ENCODE data around the gene SCGB1C1. TPM values are rescaled to one million over a fixed set of nuclear protein-coding genes. Genes with fewer than 3 reads are reported as not detected.

The SCGB1C1 gene
- total and polyA plus RNA-seq, 8 donors, result not detected

DNA sequence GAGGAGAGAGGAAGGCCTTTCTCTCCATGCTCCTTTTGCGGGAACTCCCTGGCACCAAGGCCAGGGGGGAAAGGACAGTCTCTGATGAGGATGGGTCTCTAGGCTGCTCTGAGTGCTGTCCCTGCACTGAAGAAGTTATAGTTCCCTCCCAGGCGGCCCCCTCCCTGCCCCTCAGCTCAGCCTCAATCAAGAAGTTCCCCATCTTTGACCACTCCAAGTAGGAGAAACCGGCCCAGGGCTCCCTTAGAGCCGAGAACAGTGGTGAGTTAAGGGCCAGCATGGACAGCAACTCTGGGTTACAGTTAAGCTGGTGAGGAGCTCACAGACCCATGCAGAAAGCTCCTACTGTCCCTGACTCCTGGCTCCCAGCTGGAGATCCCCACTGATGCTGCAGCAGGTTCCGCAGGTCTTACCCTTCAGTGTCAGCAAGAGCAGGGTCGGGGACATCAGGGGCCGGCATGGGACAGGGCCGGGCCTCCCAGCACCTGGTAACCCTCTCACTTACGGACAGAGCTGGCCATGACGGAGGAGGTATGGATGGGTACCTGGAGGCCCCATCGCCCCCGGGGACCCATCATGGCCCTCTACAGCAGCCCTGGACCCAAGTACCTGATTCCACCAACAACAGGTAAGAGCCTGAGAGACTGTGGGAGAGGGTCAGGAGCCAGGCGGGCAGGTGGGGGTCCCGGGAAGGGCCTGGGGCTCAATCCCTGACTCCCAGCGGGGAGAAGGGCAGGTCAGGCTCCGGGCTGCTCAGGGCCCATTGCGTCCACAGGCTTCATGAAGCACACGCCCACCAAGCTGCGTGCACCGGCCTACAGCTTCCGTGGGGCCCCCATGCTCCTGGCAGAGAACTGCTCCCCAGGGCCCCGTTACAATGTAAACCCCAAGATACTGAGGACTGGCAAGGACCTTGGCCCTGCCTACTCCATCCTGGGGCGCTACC lies 4.2 kb downstream of the SCGB1C1 start:
- DNase-seq, result peak in 2 of 4 donors; percentile 3 to 70
- ATAC-seq, result no peak

DNA sequence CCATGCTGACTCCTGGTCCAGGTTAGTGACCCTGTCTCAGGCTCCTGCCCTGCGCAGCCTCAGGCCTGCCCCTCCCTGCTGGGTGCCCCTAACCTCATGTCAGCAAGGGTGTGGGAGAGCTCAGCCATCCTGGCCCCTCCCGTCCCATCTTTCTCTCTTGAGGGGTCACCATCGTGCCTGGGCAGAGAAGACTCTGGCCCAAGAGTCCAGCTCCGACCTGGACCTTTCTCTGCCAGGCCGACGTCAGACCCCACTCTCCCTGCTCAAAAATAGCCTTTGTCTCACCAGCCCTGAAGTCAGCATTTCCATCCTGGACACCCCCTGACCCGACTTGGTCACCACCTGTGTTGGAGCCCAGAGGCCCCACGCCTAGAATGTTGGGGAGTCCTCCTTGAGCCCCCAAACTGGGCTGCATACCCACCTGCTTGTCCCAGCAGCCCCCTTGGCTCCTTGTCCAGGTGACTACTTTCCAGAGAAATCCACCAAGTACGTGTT lies 4.9 kb downstream of the SCGB1C1 start:
- H3K4me1 ChIP-seq, result peaks cover 0 to 17% of the 10 kb centered on the region in 2 donors
- DNase-seq (peak in 1 of 4 donors; percentile 41), ATAC-seq (no peak)
- intact Hi-C loops (cut with DNase I), result no loop called here
- no peaks in the 10 kb centered on the region for H3K27me3 ChIP-seq
- H3K4me3 ChIP-seq, result no peak overlapping the region
- H3K9me3 ChIP-seq, result no peaks in the 10 kb centered on the region
- peaks cover 0 to 14% of the 10 kb centered on the region in 2 donors for H3K36me3 ChIP-seq
- H3K27ac ChIP-seq, result no peak overlapping the region
- TF ChIP-seq, protein P1, sequence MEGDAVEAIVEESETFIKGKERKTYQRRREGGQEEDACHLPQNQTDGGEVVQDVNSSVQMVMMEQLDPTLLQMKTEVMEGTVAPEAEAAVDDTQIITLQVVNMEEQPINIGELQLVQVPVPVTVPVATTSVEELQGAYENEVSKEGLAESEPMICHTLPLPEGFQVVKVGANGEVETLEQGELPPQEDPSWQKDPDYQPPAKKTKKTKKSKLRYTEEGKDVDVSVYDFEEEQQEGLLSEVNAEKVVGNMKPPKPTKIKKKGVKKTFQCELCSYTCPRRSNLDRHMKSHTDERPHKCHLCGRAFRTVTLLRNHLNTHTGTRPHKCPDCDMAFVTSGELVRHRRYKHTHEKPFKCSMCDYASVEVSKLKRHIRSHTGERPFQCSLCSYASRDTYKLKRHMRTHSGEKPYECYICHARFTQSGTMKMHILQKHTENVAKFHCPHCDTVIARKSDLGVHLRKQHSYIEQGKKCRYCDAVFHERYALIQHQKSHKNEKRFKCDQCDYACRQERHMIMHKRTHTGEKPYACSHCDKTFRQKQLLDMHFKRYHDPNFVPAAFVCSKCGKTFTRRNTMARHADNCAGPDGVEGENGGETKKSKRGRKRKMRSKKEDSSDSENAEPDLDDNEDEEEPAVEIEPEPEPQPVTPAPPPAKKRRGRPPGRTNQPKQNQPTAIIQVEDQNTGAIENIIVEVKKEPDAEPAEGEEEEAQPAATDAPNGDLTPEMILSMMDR (IDR thresholded peaks at IDR 0.05), result no peak

More for the DNA sequence above, 4.2 kb downstream of the SCGB1C1 start:
- Histone ChIP-seq H3K27me3 (no peaks in the 10 kb centered on the region), H3K9me3 (no peaks in the 10 kb centered on the region), H3K36me3 (peaks cover 0 to 12% of the 10 kb centered on the region in 2 donors), H3K4me1 (peaks cover 0 to 10% of the 10 kb centered on the region in 2 donors), H3K27ac (no peak overlapping the region), H3K4me3 (no peak overlapping the region)
- intact Hi-C loops (cut with DNase I), result no loop called here
- TF ChIP-seq, protein P1 (IDR thresholded peaks at IDR 0.05), result no peak

DNA sequence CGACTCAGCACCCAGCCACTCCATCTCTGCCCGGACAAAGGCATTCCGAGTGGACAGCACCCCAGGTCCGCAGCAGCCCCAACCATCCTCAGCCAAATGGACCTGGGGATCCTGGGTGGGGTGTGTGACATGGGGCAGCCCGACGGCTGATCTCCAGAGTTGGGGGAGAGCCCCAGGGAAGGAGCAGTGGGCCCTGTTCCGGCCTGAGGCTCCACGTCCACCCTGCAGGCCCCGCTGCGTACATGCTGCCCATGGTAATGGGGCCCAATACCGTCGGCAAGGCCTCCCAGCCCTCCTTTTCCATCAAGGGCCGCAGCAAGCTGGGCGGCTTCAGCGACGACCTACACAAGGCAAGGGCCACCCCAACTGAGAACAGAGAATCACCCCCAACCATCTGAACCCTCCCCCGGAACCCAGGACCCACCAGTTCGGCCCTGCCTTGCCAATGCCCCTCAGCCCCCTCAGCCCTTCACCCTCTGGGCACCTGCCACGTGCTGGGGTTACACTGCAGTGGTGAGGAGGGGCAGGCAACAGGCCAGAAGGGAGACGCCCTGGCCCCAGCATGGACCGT lies 5.4 kb downstream of the SCGB1C1 start:
- H3K9me3 ChIP-seq, result no peaks in the 10 kb centered on the region

DNA sequence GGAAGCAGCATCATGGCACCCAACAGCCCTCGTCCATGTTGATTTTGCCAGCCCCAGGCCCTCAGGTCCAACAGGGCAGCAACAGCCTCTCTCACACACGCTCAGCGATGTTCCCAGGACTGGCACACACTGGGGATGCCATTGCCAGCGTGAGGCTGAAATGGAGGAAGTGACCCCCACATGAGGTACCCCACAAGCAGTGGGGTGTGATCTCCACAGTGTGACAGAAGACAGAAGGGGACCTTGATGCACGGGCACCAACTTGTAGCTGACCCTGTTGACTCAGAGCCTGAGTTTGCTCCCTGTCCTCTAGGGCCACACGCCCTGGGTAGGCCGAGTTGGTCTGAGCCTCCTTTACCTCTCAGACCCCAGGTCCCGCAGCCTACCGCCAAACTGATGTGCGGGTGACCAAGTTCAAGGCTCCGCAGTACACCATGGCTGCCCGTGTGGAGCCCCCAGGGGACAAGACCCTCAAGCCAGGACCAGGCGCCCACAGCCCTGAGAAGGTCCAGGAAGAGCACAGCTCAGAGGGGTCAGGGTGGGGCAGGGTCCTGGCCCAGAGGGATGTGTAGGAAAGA lies 6.2 kb downstream of the SCGB1C1 start:
- Histone ChIP-seq H3K36me3 (peaks cover 0 to 27% of the 10 kb centered on the region in 2 donors), H3K27ac (no peak overlapping the region), H3K27me3 (no peaks in the 10 kb centered on the region), H3K4me3 (no peak overlapping the region), H3K4me1 (peaks cover 0 to 29% of the 10 kb centered on the region in 2 donors), H3K9me3 (no peaks in the 10 kb centered on the region)
- intact Hi-C loops (cut with DNase I), result no loop called here
- TF ChIP-seq, protein P1 (IDR thresholded peaks at IDR 0.05), result no peak
- ATAC-seq (no peak), DNase-seq (peak in 2 of 4 donors; percentile 19 to 71)

More for the DNA sequence above, 5.4 kb downstream of the SCGB1C1 start:
- DNase-seq (peak in 2 of 4 donors; percentile 16 to 66), ATAC-seq (no peak)
- H3K4me3 ChIP-seq, result no peak overlapping the region
- TF ChIP-seq, protein P1 (IDR thresholded peaks at IDR 0.05), result no peak
- peaks cover 0 to 19% of the 10 kb centered on the region in 2 donors for H3K36me3 ChIP-seq
- H3K27ac ChIP-seq, result no peak overlapping the region
- intact Hi-C loops (cut with DNase I), result no loop called here
- H3K27me3 ChIP-seq, result no peaks in the 10 kb centered on the region
- H3K4me1 ChIP-seq, result peaks cover 0 to 22% of the 10 kb centered on the region in 2 donors

All from left lung (tissue), 10 donors.